Stomach (tissue), 4 donors: ENCODE data around the gene NR1H4.

Experiments
- CTCF ChIP-seq, 7 experiments: fragments of 450-650 bp in 4 of 7; fragments of 200-600 bp in 3 of 7; sonication (generic) in 3 of 7; IDR thresholded peaks; one replicate each; pipeline ENCODE4 v1.5.1; 2016 to 2019; ENCODE audit warnings: antibody characterized with exemption in 7 of 7, control low read depth in 2 of 7, mild to moderate bottlenecking in 1 of 7
- EP300 ChIP-seq: sonication (generic); formaldehyde crosslinking; IDR thresholded peaks from one replicate; pipeline ENCODE4 v1.6.1; 2017; ENCODE audit warnings: antibody characterized with exemption
- POLR2A ChIP-seq, 4 donors: fragments of 450-650 bp; IDR thresholded peaks; one replicate each; pipeline ENCODE4 v1.6.1; 2016; ENCODE audit warnings: antibody characterized with exemption in 4 of 4, control low read depth in 2 of 4, mild to moderate bottlenecking in 1 of 4, moderate library complexity in 1 of 4
- POLR2AphosphoS5 ChIP-seq, 3 donors: sonication (generic); formaldehyde crosslinking; IDR thresholded peaks; one replicate each; pipeline ENCODE4 v1.6.1; 2016; ENCODE audit warnings: antibody characterized with exemption in 3 of 3

GRCh38 chr12:100566887-100567637 is 93.4 kb downstream of the NR1H4 start:
- TF ChIP-seq POLR2A (IDR thresholded peaks at IDR 0.05) (no peak), CTCF (IDR thresholded peaks at IDR 0.05) (no peak), EP300 (no peak), POLR2AphosphoS5 (IDR thresholded peaks at IDR 0.05) (no peak)
